Neutrophil (primary cell): ENCODE measurements around the gene LRP11.

Source experiments
- H3K27ac ChIP-seq: fragments of 200-600 bp; sonication (generic); 2 replicates; pipeline ENCODE4 v1.5.1; 2016; ENCODE audit warnings: mild to moderate bottlenecking, moderate library complexity
- H3K27me3 ChIP-seq: fragments of 200-600 bp; sonication (generic); 2 replicates; pipeline ENCODE4 v1.6.0; 2016; ENCODE audit warnings: mild to moderate bottlenecking
- H3K36me3 ChIP-seq: fragments of 200-600 bp; sonication (generic); 2 replicates; pipeline ENCODE4 v1.5.1; 2017
- H3K4me1 ChIP-seq, 2 experiments: fragments of 200-600 bp in 1 of 2; sonication (generic) in 1 of 2; 1 replicate in 1 of 2; 2 replicates in 1 of 2; pipeline versions ENCODE4 v1.5.1 to v1.6.1; 2013 to 2016; ENCODE audit warnings: low read depth in 1 of 2, low read length in 1 of 2, mild to moderate bottlenecking in 1 of 2, moderate library complexity in 1 of 2; ENCODE audit not compliant: control insufficient read depth in 1 of 2, insufficient read depth in 1 of 2
- H3K4me3 ChIP-seq, 2 experiments: fragments of 200-600 bp in 1 of 2; sonication (generic) in 1 of 2; 1 replicate in 1 of 2; 2 replicates in 1 of 2; pipeline ENCODE4 v1.5.1; 2013 to 2016; ENCODE audit warnings: low read depth in 1 of 2, low read length in 1 of 2, mild to moderate bottlenecking in 1 of 2, moderate library complexity in 1 of 2
- H3K9me3 ChIP-seq: fragments of 200-600 bp; sonication (generic); 2 replicates; pipeline ENCODE4 v1.5.1; 2016
- TF ChIP-seq, protein P1 (sequence below): fragments of 200-600 bp; sonication (generic); IDR thresholded peaks from 2 replicates; pipeline ENCODE4 v1.5.1; 2016; ENCODE audit warnings: antibody characterized with exemption

The LRP11 gene

DNA sequence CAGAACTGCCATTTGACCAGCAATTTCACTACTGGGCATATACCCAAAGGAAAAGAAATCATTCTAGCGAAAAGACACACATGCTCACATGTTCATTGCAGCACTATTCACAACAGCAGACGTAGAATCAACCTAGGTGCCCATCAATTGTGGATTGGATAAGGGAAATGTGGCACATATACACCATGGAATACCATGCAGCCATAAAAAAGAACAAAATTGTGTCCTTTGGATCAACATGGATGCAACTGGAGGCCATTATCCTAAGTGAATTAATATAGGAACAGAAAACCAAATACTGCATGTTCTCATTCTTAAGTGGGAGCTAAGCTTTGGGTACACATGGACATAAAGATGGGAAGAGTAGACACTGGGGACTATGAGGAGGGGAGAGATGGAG is 17.7 kb upstream of the LRP11 start:
- peaks cover 68% of the 10 kb centered on the region for H3K27me3 ChIP-seq
- no peaks in the 10 kb centered on the region for H3K4me1 ChIP-seq
- H3K9me3 ChIP-seq, result no peaks in the 10 kb centered on the region
- H3K27ac ChIP-seq, result no peak overlapping the region
- H3K4me3 ChIP-seq, result no peak overlapping the region
- TF ChIP-seq, protein P1, sequence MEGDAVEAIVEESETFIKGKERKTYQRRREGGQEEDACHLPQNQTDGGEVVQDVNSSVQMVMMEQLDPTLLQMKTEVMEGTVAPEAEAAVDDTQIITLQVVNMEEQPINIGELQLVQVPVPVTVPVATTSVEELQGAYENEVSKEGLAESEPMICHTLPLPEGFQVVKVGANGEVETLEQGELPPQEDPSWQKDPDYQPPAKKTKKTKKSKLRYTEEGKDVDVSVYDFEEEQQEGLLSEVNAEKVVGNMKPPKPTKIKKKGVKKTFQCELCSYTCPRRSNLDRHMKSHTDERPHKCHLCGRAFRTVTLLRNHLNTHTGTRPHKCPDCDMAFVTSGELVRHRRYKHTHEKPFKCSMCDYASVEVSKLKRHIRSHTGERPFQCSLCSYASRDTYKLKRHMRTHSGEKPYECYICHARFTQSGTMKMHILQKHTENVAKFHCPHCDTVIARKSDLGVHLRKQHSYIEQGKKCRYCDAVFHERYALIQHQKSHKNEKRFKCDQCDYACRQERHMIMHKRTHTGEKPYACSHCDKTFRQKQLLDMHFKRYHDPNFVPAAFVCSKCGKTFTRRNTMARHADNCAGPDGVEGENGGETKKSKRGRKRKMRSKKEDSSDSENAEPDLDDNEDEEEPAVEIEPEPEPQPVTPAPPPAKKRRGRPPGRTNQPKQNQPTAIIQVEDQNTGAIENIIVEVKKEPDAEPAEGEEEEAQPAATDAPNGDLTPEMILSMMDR, result no peak
- no peaks in the 10 kb centered on the region for H3K36me3 ChIP-seq

DNA sequence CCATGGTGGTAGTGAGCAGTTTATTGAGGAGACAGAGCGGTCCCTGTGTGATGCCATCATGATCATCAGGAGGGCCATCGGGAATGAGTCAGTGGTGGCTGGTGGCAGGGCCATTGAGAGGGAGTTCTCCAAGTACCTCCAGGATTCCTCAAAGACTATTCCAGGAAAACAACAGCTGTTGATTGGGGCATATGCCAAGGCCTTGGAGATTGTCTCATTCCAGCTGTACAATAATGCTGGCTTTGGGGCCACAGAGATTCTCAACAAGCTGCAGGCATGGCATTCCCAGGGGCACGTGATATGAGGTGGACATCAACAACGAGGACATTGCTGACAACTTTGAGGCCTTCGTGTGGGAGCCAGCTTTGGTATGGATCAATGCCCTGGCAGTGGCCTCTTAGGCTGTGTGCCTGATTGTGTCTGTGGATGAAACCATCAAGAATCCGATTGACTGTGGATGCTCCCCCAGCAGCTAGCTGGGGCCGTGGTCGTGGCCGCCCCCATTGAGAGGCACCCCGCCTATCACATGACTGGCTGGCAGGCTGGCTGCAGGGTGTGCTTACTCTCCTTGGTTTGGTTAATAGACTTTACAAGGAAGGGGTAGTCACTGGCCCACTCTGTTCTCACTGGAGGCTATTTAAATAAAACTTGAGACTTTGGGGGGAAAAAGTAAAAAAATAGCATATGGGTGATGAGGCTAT is 17.1 kb upstream of the LRP11 start:
- peaks cover 71% of the 10 kb centered on the region for H3K27me3 ChIP-seq
- TF ChIP-seq, protein P1, result no peak

DNA sequence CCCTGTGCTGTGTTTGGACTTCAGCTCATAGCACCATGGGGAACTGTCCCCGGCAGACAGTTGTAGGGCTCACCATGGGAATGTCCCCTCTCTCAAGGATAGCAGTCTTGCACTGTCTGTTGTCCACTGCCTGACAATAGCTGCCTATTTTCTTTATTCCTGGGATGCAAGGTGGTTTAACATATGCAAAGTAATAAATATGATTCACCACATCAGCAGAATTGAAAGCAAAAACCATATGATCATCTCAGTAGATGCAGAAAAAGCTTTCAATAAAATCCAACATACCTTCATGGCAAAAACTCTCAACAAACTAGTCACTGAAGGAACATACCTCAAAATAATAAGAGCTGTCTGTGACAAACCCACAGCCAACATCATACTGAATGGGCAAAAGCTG is 13.5 kb upstream of the LRP11 start:
- Histone ChIP-seq H3K9me3 (no peaks in the 10 kb centered on the region), H3K36me3 (no peaks in the 10 kb centered on the region), H3K4me1 (no peaks in the 10 kb centered on the region), H3K27ac (no peak overlapping the region), H3K27me3 (peaks cover 71% of the 10 kb centered on the region), H3K4me3 (no peak overlapping the region)
- TF ChIP-seq, protein P1, result no peak

More for the DNA sequence above, 17.1 kb upstream of the LRP11 start:
- H3K4me1 ChIP-seq, result no peaks in the 10 kb centered on the region
- H3K27ac ChIP-seq, result no peak overlapping the region
- no peaks in the 10 kb centered on the region for H3K9me3 ChIP-seq
- H3K4me3 ChIP-seq, result no peak overlapping the region
- H3K36me3 ChIP-seq, result no peaks in the 10 kb centered on the region

DNA sequence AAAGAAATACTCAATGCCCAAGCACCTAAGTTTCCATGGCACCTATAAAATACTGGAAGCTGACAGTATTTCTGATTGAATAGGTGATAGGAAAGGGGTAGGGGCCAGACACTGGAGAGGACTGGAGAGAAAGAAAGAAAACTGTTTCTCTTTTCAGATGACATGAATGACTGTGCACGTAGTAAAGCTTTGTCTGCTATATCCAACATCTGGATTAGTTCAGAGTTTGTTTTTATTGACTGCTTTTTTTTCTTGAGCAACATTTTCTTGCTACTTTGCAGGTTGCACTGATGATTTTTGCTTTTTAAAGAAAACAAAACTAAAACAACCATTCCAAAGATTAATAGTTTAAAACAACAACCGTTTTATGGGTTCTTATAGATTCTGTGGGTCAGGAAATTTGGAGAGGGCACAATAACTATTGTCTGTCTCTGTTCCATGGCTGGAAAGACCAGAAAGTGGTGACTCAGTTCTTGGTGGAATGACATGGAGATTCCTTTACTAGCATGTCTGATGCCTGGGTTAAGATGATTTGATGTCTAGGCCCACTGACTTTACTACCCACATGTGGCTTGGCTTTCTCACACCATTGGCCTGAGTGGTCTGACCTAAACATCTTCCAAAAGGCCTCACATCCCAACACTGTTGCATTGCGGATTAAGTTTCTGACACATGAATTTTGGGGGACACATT is 12.2 kb upstream of the LRP11 start:
- H3K4me1 ChIP-seq, result no peaks in the 10 kb centered on the region
- peaks cover 75% of the 10 kb centered on the region for H3K27me3 ChIP-seq
- no peak overlapping the region for H3K4me3 ChIP-seq
- no peaks in the 10 kb centered on the region for H3K36me3 ChIP-seq
- H3K9me3 ChIP-seq, result no peaks in the 10 kb centered on the region
- H3K27ac ChIP-seq, result no peak overlapping the region
- TF ChIP-seq, protein P1, result no peak

DNA sequence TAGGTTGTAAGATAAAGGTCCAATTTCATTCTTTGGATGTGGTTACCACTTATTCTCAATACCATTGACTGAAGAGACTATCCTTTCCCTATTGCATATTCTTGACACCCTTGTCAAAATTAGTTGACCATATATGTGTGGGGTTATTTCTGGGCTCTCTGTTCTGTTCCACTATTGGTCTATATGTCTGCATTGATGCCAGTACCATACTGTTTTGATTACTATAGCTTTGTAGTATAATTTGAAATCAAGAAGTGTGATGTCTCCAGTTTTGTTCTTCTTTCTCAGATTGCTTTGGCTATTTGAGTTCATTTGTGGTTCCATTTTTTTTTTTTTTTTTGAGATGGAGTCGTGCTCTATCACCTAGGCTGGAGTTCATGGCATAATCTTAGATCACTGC is 8.1 kb upstream of the LRP11 start:
- no peaks in the 10 kb centered on the region for H3K4me1 ChIP-seq
- no peaks in the 10 kb centered on the region for H3K36me3 ChIP-seq
- peaks cover 71% of the 10 kb centered on the region for H3K27me3 ChIP-seq
- no peaks in the 10 kb centered on the region for H3K9me3 ChIP-seq
- no peak overlapping the region for H3K27ac ChIP-seq
- TF ChIP-seq, protein P1, result no peak
- H3K4me3 ChIP-seq, result no peak overlapping the region
